Esophagus squamous epithelium (tissue), 5 donors: ENCODE data around the gene DST. TPM values are rescaled to one million over a fixed set of nuclear protein-coding genes. Genes with fewer than 3 reads are reported as not detected.

Source experiments
- DNase-seq: peaks from one replicate; lab custom pipeline; 2025; lab: John Stamatoyannopoulos, UW
- H3K27ac ChIP-seq, 4 donors: fragments of 200-600 bp; sonication (generic); one replicate each; pipeline ENCODE4 v1.5.1; 2016 to 2019; ENCODE audit warnings: mild to moderate bottlenecking in 1 of 4
- H3K27me3 ChIP-seq, 4 donors: fragments of 200-600 bp; sonication (generic); 1 replicate in 3 of 4; 2 replicates in 1 of 4; pipeline versions ENCODE4 v1.5.1 to v1.6.0; 2017 to 2021; ENCODE audit warnings: antibody characterized with exemption in 1 of 4
- H3K36me3 ChIP-seq, 3 donors: fragments of 200-600 bp; sonication (generic); one replicate each; pipeline ENCODE4 v1.5.1; 2016 to 2019
- H3K4me1 ChIP-seq, 3 donors: fragments of 200-600 bp; sonication (generic); one replicate each; pipeline ENCODE4 v1.5.1; 2017 to 2019
- H3K4me3 ChIP-seq, 4 donors: fragments of 200-600 bp; sonication (generic); 1 replicate in 3 of 4; 2 replicates in 1 of 4; pipeline ENCODE4 v1.5.1; 2016 to 2019; ENCODE audit warnings: mild to moderate bottlenecking in 2 of 4, moderate library complexity in 1 of 4
- H3K9me3 ChIP-seq, 3 donors: fragments of 200-600 bp; sonication (generic); one replicate each; pipeline ENCODE4 v1.5.1; 2016 to 2019
- POLR2A ChIP-seq, 4 donors: fragments of 450-650 bp; IDR thresholded peaks; one replicate each; pipeline ENCODE4 v1.6.1; 2017; ENCODE audit warnings: antibody characterized with exemption in 4 of 4, mild to moderate bottlenecking in 4 of 4, moderate library complexity in 3 of 4
- WGBS, 2 donors: methylation state at CpG; one replicate each; pipeline ENCODE4 v1.1.5; 2018; 5-methylcytosine and 5-hydroxymethylcytosine counted together
- intact Hi-C: fragments of 100-400 bp; cut with DNase I; formaldehyde crosslinking; loops from one replicate; pipeline ENCODE4 v1.15.0; 2022
- total RNA-seq, 4 donors: library from RNA; depleted of rRNA; stranded (reverse); fragments of >200 nt; gene quantifications; one replicate each; pipeline ENCODE4 v1.1.0, GENCODE V29; 2016
- TF ChIP-seq, protein P1 (sequence below), 6 experiments: fragments of 450-650 bp in 4 of 6; fragments of 200-600 bp in 2 of 6; sonication (generic) in 2 of 6; IDR thresholded peaks; one replicate each; pipeline ENCODE4 v1.5.1; 2016 to 2019; ENCODE audit warnings: antibody characterized with exemption in 6 of 6, mild to moderate bottlenecking in 4 of 6, moderate library complexity in 4 of 6
- donor health status: DM: yes; HTN: yes; CAD: no.

The DST gene
- total RNA-seq, 4 donors from 2014 or later, result 134 to 468 (median 175) TPM

DNA sequence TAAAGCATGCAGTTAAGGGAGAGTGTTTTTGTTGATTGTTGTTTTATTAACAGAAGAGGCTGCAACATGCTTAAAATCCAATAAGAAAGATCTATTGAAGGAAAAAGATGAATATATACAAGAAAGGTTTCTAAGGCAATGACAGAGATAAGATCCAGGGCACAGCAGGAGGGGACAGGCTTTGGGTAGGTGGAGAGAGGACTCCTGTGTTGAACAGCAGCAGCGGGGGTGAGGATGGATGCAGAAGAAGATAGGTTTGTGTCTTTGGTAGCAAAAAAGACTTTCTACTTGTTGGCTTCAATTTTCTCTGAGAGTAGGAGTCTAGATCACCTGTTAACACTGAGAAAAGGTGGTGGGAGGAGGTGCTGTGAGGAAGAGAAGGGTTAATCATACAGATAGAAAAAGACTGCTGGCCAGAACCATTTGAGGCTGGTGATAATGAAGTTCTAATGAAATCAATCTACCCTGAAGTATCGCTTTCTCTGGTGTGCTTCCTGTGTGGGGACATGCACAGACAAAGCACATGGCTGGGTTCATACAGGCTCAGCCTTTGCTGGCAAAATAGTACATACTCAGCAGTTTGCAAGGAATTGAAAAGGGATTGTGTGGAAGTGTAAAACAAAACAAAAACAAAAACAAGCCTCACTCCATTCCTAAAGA is 17.2 kb upstream of the DST start:
- Histone ChIP-seq H3K9me3 (no peaks in the 10 kb centered on the region), H3K27ac (peak overlapping the region; percentile 71 to 85 (median 78)), H3K36me3 (no peaks in the 10 kb centered on the region), H3K4me1 (peaks cover 20 to 97% (median 26%) of the 10 kb centered on the region in 3 donors), H3K27me3 (no peaks in the 10 kb centered on the region), H3K4me3 (no peak overlapping the region)
- TF ChIP-seq, protein P1, sequence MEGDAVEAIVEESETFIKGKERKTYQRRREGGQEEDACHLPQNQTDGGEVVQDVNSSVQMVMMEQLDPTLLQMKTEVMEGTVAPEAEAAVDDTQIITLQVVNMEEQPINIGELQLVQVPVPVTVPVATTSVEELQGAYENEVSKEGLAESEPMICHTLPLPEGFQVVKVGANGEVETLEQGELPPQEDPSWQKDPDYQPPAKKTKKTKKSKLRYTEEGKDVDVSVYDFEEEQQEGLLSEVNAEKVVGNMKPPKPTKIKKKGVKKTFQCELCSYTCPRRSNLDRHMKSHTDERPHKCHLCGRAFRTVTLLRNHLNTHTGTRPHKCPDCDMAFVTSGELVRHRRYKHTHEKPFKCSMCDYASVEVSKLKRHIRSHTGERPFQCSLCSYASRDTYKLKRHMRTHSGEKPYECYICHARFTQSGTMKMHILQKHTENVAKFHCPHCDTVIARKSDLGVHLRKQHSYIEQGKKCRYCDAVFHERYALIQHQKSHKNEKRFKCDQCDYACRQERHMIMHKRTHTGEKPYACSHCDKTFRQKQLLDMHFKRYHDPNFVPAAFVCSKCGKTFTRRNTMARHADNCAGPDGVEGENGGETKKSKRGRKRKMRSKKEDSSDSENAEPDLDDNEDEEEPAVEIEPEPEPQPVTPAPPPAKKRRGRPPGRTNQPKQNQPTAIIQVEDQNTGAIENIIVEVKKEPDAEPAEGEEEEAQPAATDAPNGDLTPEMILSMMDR (IDR thresholded peaks at IDR 0.05), result no peak
- no peak for TF ChIP-seq POLR2A (IDR thresholded peaks at IDR 0.05)
- DNase-seq, result no peak
- intact Hi-C loops, result no loop called here
- WGBS, 2 donors, result 33 to 39% methylated on average over 2 of the region's 2 CpGs

DNA sequence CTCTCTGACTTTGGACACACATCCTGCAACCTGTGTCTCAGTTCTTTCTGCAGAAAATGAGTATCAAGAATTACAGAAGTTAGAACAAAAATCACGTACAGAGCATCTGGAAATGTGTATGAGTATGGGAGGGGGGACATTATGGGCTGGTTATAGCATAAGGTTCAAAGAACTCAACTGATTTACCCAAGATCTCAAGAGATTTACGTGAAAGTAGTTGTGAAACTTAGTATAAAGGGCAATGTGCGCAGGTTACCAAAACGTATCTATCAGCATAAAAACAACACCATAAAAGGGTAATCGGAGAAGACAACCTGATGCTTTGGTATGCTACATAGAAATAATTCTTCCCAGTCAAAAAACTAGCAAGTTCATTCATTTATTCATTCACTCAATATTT is 15.6 kb upstream of the DST start:
- TF ChIP-seq, protein P1 (IDR thresholded peaks at IDR 0.05), result no peak
- TF ChIP-seq POLR2A (IDR thresholded peaks at IDR 0.05), result no peak

DNA sequence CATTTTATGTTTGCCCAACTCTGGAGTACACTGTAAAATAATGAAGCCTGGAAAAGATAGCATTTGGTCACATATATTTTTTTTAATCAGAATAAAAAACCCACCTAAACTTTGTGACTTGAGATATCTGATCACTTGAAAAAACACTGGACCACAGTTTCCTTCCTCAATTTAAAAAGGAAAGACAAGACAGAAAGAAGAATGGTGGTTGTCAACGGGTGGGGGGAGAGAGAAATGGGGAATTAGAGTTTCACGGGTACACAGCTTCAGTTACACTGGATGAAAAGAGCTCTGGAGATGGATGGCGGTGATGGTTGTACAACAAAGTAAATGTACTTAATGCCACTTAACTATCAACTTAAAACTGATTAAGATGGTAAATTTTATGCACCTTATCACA is 14.7 kb upstream of the DST start:
- H3K27me3 ChIP-seq, result no peaks in the 10 kb centered on the region
- WGBS, 2 donors, result 55 to 62% methylated on average over 3 of the region's 3 CpGs
- no peaks in the 10 kb centered on the region for H3K9me3 ChIP-seq
- intact Hi-C loops, result no loop called here
- DNase-seq, result no peak
- H3K4me1 ChIP-seq, result peaks cover 19 to 97% (median 34%) of the 10 kb centered on the region in 3 donors
- H3K4me3 ChIP-seq, result no peak overlapping the region
- H3K36me3 ChIP-seq, result no peaks in the 10 kb centered on the region
- peak overlapping the region in 2 of 4 donors; percentile 59 to 62 for H3K27ac ChIP-seq
- TF ChIP-seq, protein P1 (IDR thresholded peaks at IDR 0.05), result no peak
- TF ChIP-seq POLR2A (IDR thresholded peaks at IDR 0.05), result no peak

More for the DNA sequence above, 15.6 kb upstream of the DST start:
- intact Hi-C loops, result no loop called here
- peak overlapping the region in 2 of 4 donors; percentile 79 to 85 for H3K27ac ChIP-seq
- 86 to 87% methylated on average over 5 of the region's 5 CpGs for WGBS, 2 donors
- no peak for DNase-seq
- H3K9me3 ChIP-seq, result no peaks in the 10 kb centered on the region
- H3K4me1 ChIP-seq, result peaks cover 21 to 97% (median 31%) of the 10 kb centered on the region in 3 donors
- no peak overlapping the region for H3K4me3 ChIP-seq
- no peaks in the 10 kb centered on the region for H3K27me3 ChIP-seq
- H3K36me3 ChIP-seq, result no peaks in the 10 kb centered on the region

DNA sequence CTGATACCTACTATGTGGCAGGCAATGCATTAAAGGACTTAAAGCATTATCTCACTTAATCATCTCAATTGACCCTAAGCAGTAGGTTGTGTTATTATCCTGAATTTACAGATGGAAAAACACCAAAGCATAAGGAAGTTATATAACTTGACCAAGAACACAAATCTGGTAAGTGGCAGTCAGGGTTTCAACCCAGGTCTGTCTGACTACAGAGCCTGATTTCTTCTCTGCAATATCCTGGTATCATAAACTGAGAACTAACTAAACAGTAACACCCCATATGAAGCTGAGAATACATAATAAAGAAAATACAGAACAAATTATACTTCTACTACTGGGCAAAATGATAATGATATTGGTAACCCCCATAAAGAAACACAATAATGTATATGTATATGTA is 13.8 kb upstream of the DST start:
- Histone ChIP-seq H3K27ac (peak overlapping the region; percentile 30 to 62 (median 52)), H3K4me1 (peaks cover 19 to 99% (median 39%) of the 10 kb centered on the region in 3 donors)
- intact Hi-C loops, result no loop called here

DNA sequence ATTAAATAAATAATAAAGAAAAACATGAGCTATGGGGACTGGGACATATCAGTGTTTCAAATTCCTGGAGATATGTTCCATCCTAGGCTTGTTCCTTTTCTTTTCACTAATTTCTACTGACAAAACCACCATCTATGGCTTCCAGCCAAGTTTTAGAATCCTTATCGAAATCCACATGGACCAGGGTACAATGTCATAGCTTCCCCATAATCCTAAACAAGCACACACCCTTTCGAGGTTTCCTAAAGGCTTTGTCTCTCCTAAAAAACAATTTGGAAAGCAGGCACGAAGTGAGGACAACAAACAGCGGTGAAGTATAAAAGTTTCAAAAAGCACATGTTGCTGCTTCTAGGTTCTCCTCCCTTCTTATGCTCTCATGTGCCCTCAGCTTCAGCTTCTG is 13.3 kb upstream of the DST start:
- TF ChIP-seq, protein P1 (IDR thresholded peaks at IDR 0.05), result no peak
- no peak for DNase-seq
- 18 to 32% methylated on average over 4 of the region's 4 CpGs for WGBS, 2 donors
- peaks cover 19 to 96% (median 39%) of the 10 kb centered on the region in 3 donors for H3K4me1 ChIP-seq
- intact Hi-C loops, result no loop called here
- H3K27ac ChIP-seq, result peak overlapping the region; percentile 30 to 62 (median 52)
- no peaks in the 10 kb centered on the region for H3K9me3 ChIP-seq
- H3K4me3 ChIP-seq, result no peak overlapping the region
- no peaks in the 10 kb centered on the region for H3K27me3 ChIP-seq
- no peaks in the 10 kb centered on the region for H3K36me3 ChIP-seq

More for the DNA sequence above, 13.8 kb upstream of the DST start:
- no peak for DNase-seq
- TF ChIP-seq, protein P1 (IDR thresholded peaks at IDR 0.05), result no peak
- TF ChIP-seq POLR2A (IDR thresholded peaks at IDR 0.05), result no peak
- no peaks in the 10 kb centered on the region for H3K9me3 ChIP-seq
- no peak overlapping the region for H3K4me3 ChIP-seq
- H3K27me3 ChIP-seq, result no peaks in the 10 kb centered on the region
- no peaks in the 10 kb centered on the region for H3K36me3 ChIP-seq
